Natural killer cell (primary cell): Measurements from ENCODE around the gene HTR2B. TPM values are rescaled to one million over a fixed set of nuclear protein-coding genes. Genes with fewer than 3 reads are reported as not detected.
"Not testable (repeated sequence)": the region's sequence is repeated elsewhere in the genome, so short reads cannot be mapped to it uniquely, and the experiment has no call there.

Source experiments
- ATAC-seq, 3 donors: fragments of 150-1000 bp in 2 of 3; fragments of 200-7000 bp in 1 of 3; cut with Tn5 transposase; 1 replicate in 1 of 3; 2 replicates in 2 of 3; pipeline ENCODE4 v1.10.0; 2021; ENCODE audit warnings: mild to moderate bottlenecking in 2 of 3, moderate library complexity in 2 of 3
- DNase-seq, 2 donors: peaks; one replicate each; pipeline versions ENCODE4 v3.0.0 to v3.0.0-alpha.2; 2013 to 2021; ENCODE audit warnings: mixed read lengths in 1 of 2
- H3K27ac ChIP-seq: one replicate; pipeline ENCODE4 v1.5.1; 2013; ENCODE audit warnings: mild to moderate bottlenecking, low read length
- H3K27me3 ChIP-seq: one replicate; pipeline ENCODE4 v1.6.1; 2013; ENCODE audit warnings: low read length; ENCODE audit not compliant: control insufficient read depth, insufficient read depth
- H3K36me3 ChIP-seq: one replicate; pipeline ENCODE4 v1.6.1; 2013; ENCODE audit warnings: low read length; ENCODE audit not compliant: control insufficient read depth, insufficient read depth
- H3K4me1 ChIP-seq: one replicate; pipeline ENCODE4 v1.6.1; 2013; ENCODE audit warnings: low read length; ENCODE audit not compliant: control insufficient read depth, insufficient read depth
- H3K4me3 ChIP-seq: one replicate; pipeline ENCODE4 v1.5.1; 2013; ENCODE audit warnings: low read length
- H3K9me3 ChIP-seq: one replicate; pipeline ENCODE4 v1.6.1; 2013; ENCODE audit warnings: low read length; ENCODE audit not compliant: control insufficient read depth, insufficient read depth
- H3K27ac Mint-ChIP-seq, 2 donors: one replicate each; pipeline ENCODE4 v1.8.0; 2022; ENCODE audit warnings: mild to moderate bottlenecking in 2 of 2, mixed read lengths in 2 of 2, moderate library complexity in 1 of 2
- H3K27me3 Mint-ChIP-seq, 2 donors: one replicate each; pipeline ENCODE4 v1.8.0; 2022; ENCODE audit warnings: low read depth in 2 of 2, mixed read lengths in 2 of 2
- H3K36me3 Mint-ChIP-seq: one replicate; pipeline ENCODE4 v1.8.0; 2022; ENCODE audit warnings: mixed read lengths
- H3K4me1 Mint-ChIP-seq, 2 donors: one replicate each; pipeline ENCODE4 v1.8.0; 2022; ENCODE audit warnings: mixed read lengths in 2 of 2
- H3K4me3 Mint-ChIP-seq: one replicate; pipeline ENCODE4 v1.8.0; 2022; ENCODE audit warnings: mild to moderate bottlenecking, moderate library complexity, mixed read lengths
- H3K9me3 Mint-ChIP-seq, 2 donors: one replicate each; pipeline ENCODE4 v1.8.0; 2022; ENCODE audit warnings: mixed read lengths in 2 of 2
- WGBS: methylation state at CpG from one replicate; pipeline ENCODE4 v1.1.7; 2013; ENCODE audit warnings: missing lambda C conversion rate; ENCODE audit not compliant: insufficient coverage; 5-methylcytosine and 5-hydroxymethylcytosine counted together
- intact Hi-C: fragments of 100-400 bp; cut with micrococcal nuclease; formaldehyde crosslinking; loops from one replicate; pipeline ENCODE4 v1.14.2; 2022
- total RNA-seq, 4 donors: library from RNA; stranded (reverse); fragments of 120-200 nt in 1 of 4; gene quantifications; one replicate each; pipeline versions ENCODE4 v1.2.3 to v1.2.4, GENCODE V29; 2013 to 2022
- TF ChIP-seq, protein P1 (sequence below): fragments of 200-600 bp; IDR thresholded peaks from one replicate; pipeline ENCODE4 v1.8.0; 2022; ENCODE audit warnings: antibody characterized with exemption

HTR2B gene
- total RNA-seq, 3 donors from 2014 or later (not counting 1 experiment from before 2014, with no cell fraction given): not detected

DNA sequence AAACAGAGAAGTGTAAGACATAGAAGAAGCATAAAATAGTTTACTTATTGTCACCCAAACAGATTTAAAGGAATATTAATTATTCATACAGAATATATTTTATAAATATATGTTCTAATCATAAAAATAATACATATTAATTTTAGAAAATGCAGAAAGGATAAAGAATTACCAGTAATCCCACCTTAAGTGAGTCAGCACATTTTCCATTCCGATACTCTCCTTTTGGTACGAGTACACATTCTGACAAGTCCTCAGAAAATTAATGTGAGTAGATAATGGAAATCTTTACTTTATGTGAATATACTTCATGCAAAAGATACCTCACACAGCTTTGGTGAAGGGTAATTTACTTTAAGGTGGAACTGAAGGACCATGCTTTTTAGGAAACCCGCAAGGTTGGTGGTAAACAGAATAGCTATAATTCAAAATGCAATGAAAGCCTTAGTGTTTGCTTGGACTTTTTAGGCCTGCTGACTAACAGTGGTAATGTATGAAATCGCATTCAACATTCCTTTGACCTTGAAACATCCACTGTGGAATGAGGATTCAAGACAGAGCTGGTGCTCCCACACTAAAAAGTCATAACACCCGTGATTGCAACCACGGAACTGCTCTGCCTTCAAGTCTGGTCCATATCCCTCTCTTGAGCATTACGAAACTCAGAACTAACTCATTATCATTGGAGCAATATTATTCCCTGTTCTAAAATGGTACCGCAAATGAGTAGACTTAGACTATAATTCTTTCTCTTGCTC, 28.1 kb upstream of the HTR2B start:
- no peak for ATAC-seq
- Mint-ChIP-seq H3K27ac (no peak overlapping the region), H3K4me3 (no peak overlapping the region), H3K4me1 (no peaks in the 10 kb centered on the region), H3K36me3 (peaks cover 5% of the 10 kb centered on the region), H3K9me3 (no peaks in the 10 kb centered on the region), H3K27me3 (no peaks in the 10 kb centered on the region)
- Histone ChIP-seq H3K4me3 (no peak overlapping the region), H3K27ac (no peak overlapping the region), H3K4me1 (no peaks in the 10 kb centered on the region), H3K27me3 (no peaks in the 10 kb centered on the region), H3K9me3 (no peaks in the 10 kb centered on the region), H3K36me3 (peaks cover 32% of the 10 kb centered on the region)
- 96% methylated on average over 6 of the region's 8 CpGs for WGBS
- DNase-seq: no peak
- intact Hi-C loops: no loop called here
- TF ChIP-seq, protein P1, sequence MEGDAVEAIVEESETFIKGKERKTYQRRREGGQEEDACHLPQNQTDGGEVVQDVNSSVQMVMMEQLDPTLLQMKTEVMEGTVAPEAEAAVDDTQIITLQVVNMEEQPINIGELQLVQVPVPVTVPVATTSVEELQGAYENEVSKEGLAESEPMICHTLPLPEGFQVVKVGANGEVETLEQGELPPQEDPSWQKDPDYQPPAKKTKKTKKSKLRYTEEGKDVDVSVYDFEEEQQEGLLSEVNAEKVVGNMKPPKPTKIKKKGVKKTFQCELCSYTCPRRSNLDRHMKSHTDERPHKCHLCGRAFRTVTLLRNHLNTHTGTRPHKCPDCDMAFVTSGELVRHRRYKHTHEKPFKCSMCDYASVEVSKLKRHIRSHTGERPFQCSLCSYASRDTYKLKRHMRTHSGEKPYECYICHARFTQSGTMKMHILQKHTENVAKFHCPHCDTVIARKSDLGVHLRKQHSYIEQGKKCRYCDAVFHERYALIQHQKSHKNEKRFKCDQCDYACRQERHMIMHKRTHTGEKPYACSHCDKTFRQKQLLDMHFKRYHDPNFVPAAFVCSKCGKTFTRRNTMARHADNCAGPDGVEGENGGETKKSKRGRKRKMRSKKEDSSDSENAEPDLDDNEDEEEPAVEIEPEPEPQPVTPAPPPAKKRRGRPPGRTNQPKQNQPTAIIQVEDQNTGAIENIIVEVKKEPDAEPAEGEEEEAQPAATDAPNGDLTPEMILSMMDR: no peak

DNA sequence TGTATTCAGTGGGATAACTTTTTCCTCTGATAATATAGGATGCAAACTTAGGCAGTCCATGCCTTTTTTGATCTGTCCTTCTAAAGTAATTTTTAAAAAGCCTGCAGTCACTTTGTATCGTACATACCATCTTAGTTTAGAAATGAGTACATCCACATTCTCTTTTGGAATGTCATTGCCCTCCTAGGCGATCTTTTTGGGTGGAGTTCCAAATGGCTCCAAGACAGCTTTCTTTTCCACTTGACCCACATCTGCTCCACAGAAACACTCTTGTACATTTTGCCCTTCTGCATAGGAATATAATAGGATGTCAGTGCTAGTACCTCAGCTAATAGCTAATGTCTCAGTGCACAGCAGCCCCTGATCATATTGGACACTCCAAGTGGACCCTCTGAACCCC, 21.8 kb upstream of the HTR2B start:
- Histone ChIP-seq H3K9me3 (no peaks in the 10 kb centered on the region), H3K4me3 (no peak overlapping the region), H3K27me3 (no peaks in the 10 kb centered on the region), H3K36me3 (peaks cover 28% of the 10 kb centered on the region), H3K4me1 (no peaks in the 10 kb centered on the region), H3K27ac (no peak overlapping the region)
- TF ChIP-seq, protein P1: no peak
- Mint-ChIP-seq H3K27ac (no peak overlapping the region), H3K9me3 (no peaks in the 10 kb centered on the region), H3K36me3 (peaks cover 18% of the 10 kb centered on the region), H3K27me3 (no peaks in the 10 kb centered on the region), H3K4me1 (no peaks in the 10 kb centered on the region), H3K4me3 (no peak overlapping the region)
- 100% methylated on average over 2 of the region's 2 CpGs for WGBS
- intact Hi-C loops: no loop called here
- DNase-seq (no peak), ATAC-seq (no peak)

DNA sequence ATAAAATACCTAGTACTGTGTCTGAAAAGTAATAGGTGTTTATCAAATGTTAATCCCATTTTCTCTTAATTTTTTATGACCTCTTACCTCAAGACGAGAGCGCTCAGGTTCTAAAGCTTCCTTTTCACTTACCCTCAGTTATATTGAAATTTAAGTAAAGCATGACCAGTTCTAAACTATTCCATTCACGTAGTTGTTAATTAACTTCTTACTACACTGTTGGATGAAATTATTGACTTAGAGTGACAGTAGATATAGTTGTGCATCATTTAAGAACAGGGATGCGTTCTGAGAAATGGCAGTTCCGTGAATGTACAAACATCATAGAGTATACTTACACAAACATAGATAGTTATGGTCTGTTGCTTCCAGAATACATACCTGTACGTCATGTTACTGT, 20.1 kb upstream of the HTR2B start:
- WGBS: no CpG with 5 or more reads among the region's 6 CpGs
- H3K9me3 Mint-ChIP-seq: no peaks in the 10 kb centered on the region

DNA sequence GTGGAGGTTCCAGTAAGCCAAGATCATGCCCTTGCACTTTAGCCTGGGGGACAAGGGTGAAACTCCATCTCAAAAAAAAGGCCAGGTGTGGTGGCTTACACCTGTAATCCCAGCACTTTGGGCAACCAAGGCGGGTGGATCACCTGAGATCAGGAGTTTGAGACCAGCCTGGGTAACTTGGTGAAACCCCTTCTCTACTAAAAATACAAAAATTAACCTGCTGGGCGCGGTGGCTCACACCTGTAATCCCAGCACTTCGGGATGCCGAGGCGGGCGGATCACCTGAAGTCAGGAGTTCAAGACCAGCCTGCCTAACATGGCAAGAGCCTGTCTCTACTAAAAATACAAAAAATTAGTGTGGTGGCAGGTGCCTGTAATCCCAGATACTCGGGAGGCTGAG, 16.0 kb upstream of the HTR2B start:
- H3K36me3 Mint-ChIP-seq: not testable (repeated sequence)

More for the DNA sequence above, 20.1 kb upstream of the HTR2B start:
- Mint-ChIP-seq H3K4me3 (no peak overlapping the region), H3K27ac (no peak overlapping the region), H3K4me1 (no peaks in the 10 kb centered on the region), H3K36me3 (peaks cover 18% of the 10 kb centered on the region), H3K27me3 (no peaks in the 10 kb centered on the region)
- Histone ChIP-seq H3K27me3 (no peaks in the 10 kb centered on the region), H3K4me1 (no peaks in the 10 kb centered on the region), H3K27ac (no peak overlapping the region), H3K36me3 (peaks cover 28% of the 10 kb centered on the region), H3K9me3 (no peaks in the 10 kb centered on the region), H3K4me3 (no peak overlapping the region)
- TF ChIP-seq, protein P1: no peak
- intact Hi-C loops: no loop called here
- no peak for DNase-seq
- ATAC-seq: no peak

More for the DNA sequence above, 16.0 kb upstream of the HTR2B start:
- H3K9me3 Mint-ChIP-seq, H3K9me3 ChIP-seq, ATAC-seq, DNase-seq, H3K36me3 ChIP-seq, H3K4me3 Mint-ChIP-seq, H3K27ac Mint-ChIP-seq, intact Hi-C loops, H3K27me3 Mint-ChIP-seq, H3K4me1 ChIP-seq, H3K4me3 ChIP-seq, H3K27ac ChIP-seq, H3K27me3 ChIP-seq, H3K4me1 Mint-ChIP-seq: not testable (repeated sequence)
- over 99% methylated on average over 8 of the region's 8 CpGs for WGBS
